PC-9 (cell line): ENCODE data around the gene VMO1. TPM values are rescaled to one million over a fixed set of nuclear protein-coding genes. Genes with fewer than 3 reads are reported as not detected.

Source experiments
- BruUV-seq: library from RNA; stranded (reverse); fragments of 400-500 nt; replicated peaks from 2 replicates; lab custom pipeline; 2021; lab: Mats Ljungman, UMichigan
- CTCF ChIA-PET: fragments of 300-600 bp; sonication (Branson Sonifier 250); formaldehyde crosslinking; loops from one replicate; lab custom pipeline; 2022; ENCODE audit warnings: antibody characterized with exemption; lab: Charles Lee
- POLR2A ChIA-PET: fragments of 300-600 bp; sonication (Branson Sonifier 250); formaldehyde crosslinking; loops from one replicate; lab custom pipeline; 2022; ENCODE audit warnings: antibody characterized with exemption; ENCODE audit not compliant: unreplicated experiment; lab: Charles Lee
- DNase-seq, 2 experiments: peaks; one replicate each; pipeline versions ENCODE4 v3.0.0 to v3.0.0-alpha.2; 2015 to 2022; ENCODE audit warnings: mixed read lengths in 1 of 2
- H2AFZ ChIP-seq: fragments of 200-600 bp; sonication (generic); 2 replicates; pipeline ENCODE4 v1.8.1; 2017; ENCODE audit warnings: antibody characterized with exemption
- H3F3A ChIP-seq: fragments of 200-600 bp; sonication (generic); 2 replicates; pipeline ENCODE4 v1.8.1; 2017; ENCODE audit warnings: antibody characterized with exemption, mild to moderate bottlenecking, low read depth; ENCODE audit not compliant: insufficient read depth
- H3K27ac ChIP-seq: fragments of 200-600 bp; sonication (generic); 2 replicates; pipeline ENCODE4 v1.6.1; 2016; ENCODE audit warnings: mixed run types
- H3K27me3 ChIP-seq: fragments of 200-600 bp; sonication (generic); 2 replicates; pipeline ENCODE4 v1.6.1; 2016; ENCODE audit warnings: low read depth, mixed run types; ENCODE audit not compliant: insufficient read depth
- H3K36me3 ChIP-seq: fragments of 200-600 bp; sonication (generic); 2 replicates; pipeline ENCODE4 v1.6.1; 2016; ENCODE audit warnings: low read depth, mixed run types
- H3K4me1 ChIP-seq: fragments of 200-600 bp; sonication (generic); replicated peaks from 2 replicates; pipeline ENCODE4 v1.6.1; 2016; ENCODE audit warnings: mixed run types; ENCODE audit not compliant: insufficient read depth
- H3K4me2 ChIP-seq: fragments of 200-600 bp; sonication (generic); 2 replicates; pipeline ENCODE4 v1.6.1; 2017; ENCODE audit warnings: mixed run types
- H3K4me3 ChIP-seq: fragments of 200-600 bp; sonication (generic); 2 replicates; pipeline ENCODE4 v1.6.1; 2016; ENCODE audit warnings: mixed run types
- H3K79me2 ChIP-seq: fragments of 200-600 bp; sonication (generic); 2 replicates; pipeline ENCODE4 v1.6.1; 2017; ENCODE audit warnings: low read depth, mixed run types
- H3K9me2 ChIP-seq: fragments of 200-600 bp; sonication (generic); 2 replicates; pipeline ENCODE4 v1.8.1; 2017; ENCODE audit warnings: mild to moderate bottlenecking; ENCODE audit not compliant: insufficient read depth
- H3K9me3 ChIP-seq: fragments of 200-600 bp; sonication (generic); 2 replicates; pipeline ENCODE4 v1.8.1; 2016; ENCODE audit warnings: low read depth; ENCODE audit not compliant: insufficient read depth
- H4K20me1 ChIP-seq: fragments of 200-600 bp; sonication (generic); 2 replicates; pipeline ENCODE4 v1.8.1; 2017; ENCODE audit not compliant: insufficient read depth
- CTCF ChIP-seq: fragments of 200-600 bp; sonication (generic); conservative IDR thresholded peaks from 2 replicates; pipeline ENCODE4 v1.6.1; 2017; ENCODE audit warnings: mixed run types, antibody characterized with exemption, mild to moderate bottlenecking, moderate library complexity
- EZH2 ChIP-seq: fragments of 200-600 bp; sonication (generic); IDR thresholded peaks from 2 replicates; pipeline ENCODE4 v1.8.0; 2017; ENCODE audit warnings: antibody characterized with exemption, low read depth
- intact Hi-C: fragments of 100-400 bp; cut with micrococcal nuclease; formaldehyde crosslinking; loops from one replicate; pipeline ENCODE4 v1.10.0; 2022; ENCODE audit not compliant: unreplicated experiment
- total RNA-seq: library from RNA; stranded (reverse); gene quantifications from 2 replicates; pipeline ENCODE4 v1.2.3, GENCODE V29; 2021

VMO1 gene
- total RNA-seq, 1 experiment from 2014 or later, result 3.6 TPM

GRCh38 chr17:4766201-4766600 is 20.0 kb downstream of the VMO1 start:
- Histone ChIP-seq H4K20me1 (no peaks in the 10 kb centered on the region), H3K27me3 (no peaks in the 10 kb centered on the region), H2AFZ (no peak overlapping the region), H3K27ac (no peak overlapping the region), H3K36me3 (no peaks in the 10 kb centered on the region), H3K9me3 (no peaks in the 10 kb centered on the region), H3K9me2 (no peaks in the 10 kb centered on the region), H3K79me2 (no peaks in the 10 kb centered on the region), H3K4me3 (no peak overlapping the region), H3K4me1 (no peaks in the 10 kb centered on the region), H3K4me2 (no peak overlapping the region), H3F3A (no peaks in the 10 kb centered on the region)
- intact Hi-C loops, result no loop called here
- no TSS peak for BruUV-seq
- TF ChIP-seq EZH2, result no peak
- no peak for TF ChIP-seq CTCF
- ChIA-PET CTCF (no interaction called here), POLR2A (no interaction called here)
- DNase-seq, result no peak

GRCh38 chr17:4764595-4764994 is 21.6 kb downstream of the VMO1 start:
- CTCF ChIA-PET, result no interaction called here
- DNase-seq, result no peak
- Histone ChIP-seq H3F3A (no peaks in the 10 kb centered on the region), H3K9me3 (no peaks in the 10 kb centered on the region), H3K79me2 (no peaks in the 10 kb centered on the region), H3K4me1 (no peaks in the 10 kb centered on the region), H3K36me3 (no peaks in the 10 kb centered on the region), H3K27me3 (no peaks in the 10 kb centered on the region), H2AFZ (no peak overlapping the region), H3K4me3 (no peak overlapping the region), H3K4me2 (no peak overlapping the region), H3K27ac (no peak overlapping the region), H3K9me2 (no peaks in the 10 kb centered on the region), H4K20me1 (no peaks in the 10 kb centered on the region)
- BruUV-seq, result no TSS peak
- POLR2A ChIA-PET, result no interaction called here
- intact Hi-C loops, result no loop called here
- TF ChIP-seq EZH2 (no peak), CTCF (no peak)

- ChIA-PET CTCF (no interaction called here), POLR2A (no interaction called here)
- Histone ChIP-seq H3K27me3 (peaks cover 26% of the 10 kb centered on the region), H3K4me3 (no peak overlapping the region), H3K79me2 (no peaks in the 10 kb centered on the region), H3K9me3 (no peaks in the 10 kb centered on the region), H3F3A (no peaks in the 10 kb centered on the region; the same call in 1 of the 2 replicates), H4K20me1 (no peaks in the 10 kb centered on the region), H3K9me2 (no peaks in the 10 kb centered on the region), H3K4me2 (no peak overlapping the region), H3K27ac (no peak overlapping the region), H3K4me1 (no peaks in the 10 kb centered on the region), H3K36me3 (no peaks in the 10 kb centered on the region), H2AFZ (no peak overlapping the region)
- TF ChIP-seq EZH2 (no peak), CTCF (no peak)
- intact Hi-C loops, result no loop called here
- no peak for DNase-seq
- BruUV-seq, result no TSS peak
Measured at GRCh38 chr17:4759776-4760236, 26.4 kb downstream of the VMO1 start.
